NCI-H2171 treated with DMSO at 0.1 percent for 48 hours (cell line): ENCODE measurements around the gene TADA2B.

Source experiments
- DNase-seq: peaks from one replicate; lab custom pipeline; 2025; lab: John Stamatoyannopoulos, UW

TADA2B gene

DNA sequence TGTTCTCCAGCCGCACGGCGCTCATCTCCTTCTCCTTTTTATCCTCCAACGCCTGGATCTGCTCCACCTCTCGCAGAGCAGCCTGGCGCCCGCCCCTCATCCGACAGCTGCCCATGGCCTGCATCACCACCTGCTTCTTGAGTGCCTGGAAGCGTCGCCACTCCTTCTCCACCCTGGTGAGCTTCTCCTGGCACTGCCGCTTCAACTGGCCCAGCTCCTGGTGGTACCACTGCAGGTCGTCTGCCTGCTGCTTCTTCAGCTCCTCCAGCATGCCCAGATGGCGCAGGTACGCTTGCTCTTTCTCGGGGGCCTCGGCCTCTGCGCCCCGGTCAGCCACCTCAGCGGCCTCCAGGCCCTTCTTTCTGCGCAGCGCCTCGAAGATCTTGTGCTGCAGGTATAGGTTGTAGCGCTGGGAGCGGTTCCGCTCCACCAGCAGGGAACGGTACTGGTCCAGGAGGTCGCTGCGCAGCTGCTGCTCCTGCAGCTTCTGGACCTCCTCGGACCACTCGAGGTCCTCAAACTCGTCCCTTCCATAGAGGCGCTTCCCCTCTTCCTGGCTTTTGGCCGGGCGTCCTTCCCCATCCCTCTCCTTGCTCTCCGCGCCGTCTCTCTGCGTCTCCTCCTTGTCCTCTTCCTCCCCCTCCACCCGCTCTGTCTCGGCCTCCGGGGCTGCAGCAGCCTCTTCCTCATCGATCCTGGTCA, 1.2 kb upstream of the TADA2B start:
- peak; percentile 6 for DNase-seq

GRCh38 chr4:7042503-7043283, 479 bp upstream of the TADA2B start:
- DNase-seq: peak; percentile 86

GRCh38 chr4:7044137-7044930, 1.2 kb downstream of the TADA2B start:
- no peak for DNase-seq

- DNase-seq: no peak
These were observed 2.4 kb downstream of the TADA2B start for GRCh38 chr4:7045553-7045952.

DNA sequence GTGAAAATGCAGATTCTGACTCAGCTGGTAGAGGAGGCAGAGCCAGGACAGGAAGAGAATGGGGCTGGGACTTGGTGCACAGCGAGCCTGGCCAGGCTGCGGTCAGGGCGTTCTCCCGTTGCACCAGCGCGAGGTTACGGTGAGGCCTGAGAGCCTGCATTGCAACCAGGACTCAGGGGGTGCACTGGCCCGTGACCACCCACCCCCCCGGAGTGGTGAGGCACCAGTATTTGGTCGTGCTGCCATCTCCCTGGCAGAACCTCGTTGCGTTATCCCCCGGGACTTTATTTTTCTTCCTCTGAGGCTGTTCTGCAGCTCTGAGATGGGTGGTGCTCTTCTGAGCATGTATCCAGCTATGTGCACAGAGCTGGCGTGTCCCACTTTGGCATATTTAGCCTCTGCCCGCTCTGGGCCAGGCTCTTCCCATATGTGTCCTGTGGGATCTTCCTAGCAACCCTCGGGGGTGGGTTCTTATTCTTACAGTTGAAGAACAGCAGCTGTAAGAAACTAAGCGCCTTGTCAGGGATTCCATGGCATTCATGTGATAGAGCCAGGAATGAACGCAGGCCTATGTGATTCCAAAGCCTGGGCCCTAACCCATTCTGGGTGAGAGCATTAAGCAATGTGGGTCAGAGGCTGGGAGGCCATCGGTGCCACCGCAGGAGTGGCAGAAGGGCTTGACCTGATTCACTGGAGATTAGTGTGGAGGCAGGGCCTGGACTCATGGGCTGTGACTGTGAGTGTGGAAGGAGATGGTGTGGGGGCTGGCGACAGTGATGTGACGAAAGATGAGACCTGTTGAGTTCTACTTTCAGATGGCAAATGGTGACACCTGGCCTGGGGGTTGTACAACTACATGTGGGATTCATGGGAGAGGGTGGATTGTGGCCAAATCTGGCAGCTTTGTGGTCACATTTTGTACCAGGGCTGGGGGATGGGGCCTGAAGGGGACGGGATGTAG, 3.1 kb downstream of the TADA2B start:
- no peak for DNase-seq

DNA sequence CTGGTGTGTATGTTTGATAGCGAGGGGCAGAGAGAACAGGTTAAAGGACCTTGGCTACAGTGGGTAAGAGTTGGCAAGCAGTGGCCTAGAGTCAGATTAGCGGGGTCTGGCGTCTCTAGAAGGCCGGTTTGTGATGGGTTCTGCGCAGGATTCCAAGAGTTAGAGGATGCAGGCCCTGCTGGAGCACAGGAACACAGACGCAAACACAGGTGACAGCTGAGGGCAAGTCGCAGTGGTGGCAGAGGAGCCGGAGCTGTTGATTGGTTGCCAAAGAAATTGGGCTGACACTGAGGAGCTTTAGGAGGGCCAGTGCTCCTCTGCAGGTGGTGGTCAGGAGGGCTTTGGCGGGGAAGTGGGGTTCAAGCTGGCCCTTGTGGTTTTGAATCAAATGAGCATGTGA, 3.8 kb downstream of the TADA2B start:
- no peak for DNase-seq

DNA sequence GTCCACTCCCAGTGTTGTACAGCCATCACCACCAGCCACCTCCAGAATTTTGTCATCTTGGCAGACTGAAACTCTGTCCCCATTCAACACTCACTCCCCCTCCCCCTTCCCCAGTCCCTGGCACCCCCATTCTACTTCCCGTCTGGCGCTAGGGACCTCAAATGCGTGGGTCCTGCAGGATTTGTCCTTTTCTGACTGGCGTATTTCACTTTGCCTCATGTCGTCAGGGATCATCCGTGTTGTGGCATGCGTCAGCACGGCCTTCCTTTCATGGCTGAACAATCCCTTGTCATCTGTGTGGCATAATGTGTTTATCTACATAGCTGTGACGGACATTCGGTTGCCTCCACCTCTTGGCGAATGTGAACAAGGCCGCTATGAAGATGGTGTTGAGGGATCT, 5.5 kb downstream of the TADA2B start:
- no peak for DNase-seq

GRCh38 chr4:7049295-7049694, 6.1 kb downstream of the TADA2B start:
- no peak for DNase-seq

DNA sequence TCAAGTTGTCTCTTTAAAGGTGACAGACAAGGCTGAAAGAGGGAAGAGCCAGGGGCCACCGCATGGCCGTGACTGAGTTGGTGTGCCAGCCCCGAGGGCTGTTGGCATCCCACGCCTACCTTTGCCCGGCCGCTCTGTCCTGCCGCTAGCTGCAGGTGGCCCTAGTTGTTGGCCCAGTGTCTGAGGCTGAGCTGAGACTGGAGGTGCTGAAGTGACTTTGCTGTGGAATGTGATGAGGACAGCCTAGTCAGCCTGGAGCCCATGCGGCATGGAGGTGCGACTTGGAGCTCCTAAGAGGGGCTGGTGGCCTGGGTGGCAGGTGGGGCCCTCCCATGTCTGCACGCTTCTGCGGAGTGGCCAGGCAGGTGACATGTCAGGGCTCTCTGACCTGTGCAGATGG, 6.6 kb downstream of the TADA2B start:
- DNase-seq: no peak

DNA sequence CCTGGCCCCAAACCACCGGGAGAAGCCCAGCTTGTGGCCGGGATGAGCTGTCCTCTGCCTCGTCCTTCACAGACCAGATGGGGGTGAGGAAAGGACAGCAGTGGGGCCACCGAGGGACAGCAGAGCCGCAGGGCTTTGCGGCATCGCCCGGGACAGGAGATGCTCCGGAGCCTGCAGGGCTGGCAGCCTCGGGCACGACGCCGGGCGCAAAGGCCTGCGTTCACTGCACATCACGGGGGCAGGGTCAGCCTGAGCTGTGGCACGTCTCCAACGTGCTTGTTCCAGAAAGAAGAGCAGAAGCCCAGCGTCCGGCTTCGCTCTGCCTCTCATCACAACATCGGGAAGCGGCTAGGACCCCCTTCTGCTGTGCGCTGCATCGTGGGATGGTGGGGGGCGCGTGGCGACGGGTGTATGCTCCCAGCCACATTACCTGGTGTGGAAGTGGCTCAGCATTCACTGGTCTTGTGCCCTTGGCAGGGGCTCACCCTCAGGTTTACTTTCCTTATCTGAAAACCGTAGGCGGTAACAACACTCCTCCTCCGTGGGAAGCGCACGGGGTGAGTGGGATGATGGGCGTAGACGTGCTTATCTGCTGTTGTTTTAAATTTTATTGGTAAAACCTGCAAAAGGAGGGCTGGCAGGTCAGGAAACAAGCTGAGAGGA, 7.4 kb downstream of the TADA2B start:
- no peak for DNase-seq

DNA sequence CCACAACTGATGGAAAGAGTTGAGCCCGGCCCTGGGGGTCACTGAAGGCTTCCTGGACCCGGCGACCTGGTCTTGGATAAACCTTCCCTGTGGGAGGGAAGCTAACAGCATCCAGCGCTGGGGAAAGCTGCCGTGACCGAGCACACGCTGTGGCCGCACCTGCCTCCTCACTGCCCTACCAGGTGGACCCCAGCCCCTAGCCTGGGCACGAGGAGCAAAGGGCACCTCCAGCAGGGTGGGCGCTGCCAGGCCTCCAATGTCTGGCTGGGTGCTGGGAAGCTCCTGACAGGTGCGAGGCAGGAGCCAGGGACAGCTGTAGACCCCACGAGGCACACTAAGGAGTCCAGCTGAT, 7.9 kb downstream of the TADA2B start:
- no peak for DNase-seq

- DNase-seq: no peak
These were observed 8.7 kb downstream of the TADA2B start for GRCh38 chr4:7051905-7052304.

- DNase-seq: no peak
These were observed 9.1 kb downstream of the TADA2B start for GRCh38 chr4:7052313-7052712.

DNA sequence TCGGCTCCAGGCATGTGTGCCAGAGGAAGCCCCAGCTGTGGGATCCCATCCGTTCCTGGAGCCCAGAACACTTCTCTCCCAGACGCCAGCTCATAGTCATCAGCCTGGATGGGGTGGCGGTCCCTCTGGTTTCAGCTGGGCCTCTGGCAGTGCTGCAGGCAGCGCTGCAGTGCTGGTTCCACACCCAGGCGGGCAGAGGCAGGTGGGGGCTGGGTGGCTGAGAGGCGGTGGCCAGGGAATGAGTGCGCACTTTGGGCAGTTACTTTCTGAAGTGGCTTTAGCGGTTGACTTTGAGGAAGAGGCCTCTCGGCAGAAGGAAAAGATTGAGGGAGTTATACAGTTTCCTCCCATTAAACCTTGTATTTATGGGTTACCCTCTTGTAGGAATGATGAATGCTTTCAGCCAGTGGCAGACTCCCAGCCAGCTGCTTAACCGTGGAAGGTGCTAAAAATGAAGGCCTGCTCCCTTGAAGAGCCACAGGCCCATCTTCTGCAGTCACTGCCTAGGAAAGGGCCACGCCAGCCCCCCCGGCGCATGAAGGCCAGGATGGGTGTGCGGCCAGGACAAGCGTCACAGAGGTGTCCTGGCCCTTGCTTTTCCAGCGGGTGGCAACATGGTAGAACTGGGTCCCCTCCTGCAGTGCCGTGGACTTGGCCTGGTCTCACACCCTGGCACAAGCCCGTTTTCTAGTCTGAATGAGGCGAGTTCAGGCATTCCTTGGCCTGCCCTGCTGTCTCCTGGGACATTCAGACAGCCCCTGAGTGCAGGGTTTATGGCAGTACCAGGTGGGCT, 9.9 kb downstream of the TADA2B start:
- no peak for DNase-seq

- no peak for DNase-seq
These were observed 11.1 kb downstream of the TADA2B start for GRCh38 chr4:7054106-7054880.

GRCh38 chr4:7055111-7055989, 12.2 kb downstream of the TADA2B start:
- no peak for DNase-seq

- DNase-seq: no peak
These were observed 12.8 kb downstream of the TADA2B start for GRCh38 chr4:7055990-7056325.

DNA sequence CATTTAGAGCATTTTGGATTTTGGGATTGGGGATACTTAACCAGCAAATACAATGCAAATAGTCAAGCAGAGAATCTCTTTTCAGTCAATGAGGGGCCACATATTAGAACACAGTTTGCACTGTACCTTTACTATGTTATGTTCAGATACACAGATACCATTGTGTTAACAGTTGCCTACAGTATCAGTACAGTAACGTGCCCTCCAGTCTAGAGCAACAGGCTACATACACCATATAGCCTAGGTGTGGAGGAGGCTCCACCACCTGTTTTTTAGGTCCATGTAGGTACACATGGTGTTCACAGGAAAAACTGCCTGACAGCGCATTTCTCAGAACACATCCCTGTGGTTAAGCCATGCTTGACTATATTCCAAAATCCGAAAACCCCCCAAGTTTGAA, 15.6 kb downstream of the TADA2B start:
- no peak for DNase-seq

- no peak for DNase-seq
These were observed 16.5 kb downstream of the TADA2B start for GRCh38 chr4:7059662-7060061.
